GM23338 (cell line): Measurements from ENCODE around the gene MARCHF3. TPM values are rescaled to one million over a fixed set of nuclear protein-coding genes. Genes with fewer than 3 reads are reported as not detected.

Source experiments
- ATAC-seq: fragments of 200-7000 bp; cut with Tn5 transposase; 3 replicates; pipeline ENCODE4 v1.9.1; 2020
- DNase-seq: peaks from one replicate; pipeline ENCODE4 v3.0.0-alpha.2; 2015; ENCODE audit warnings: low spot score
- H2AFZ ChIP-seq: fragments of 200-600 bp; sonication (generic); 2 replicates; pipeline ENCODE4 v1.8.0; 2016; ENCODE audit warnings: antibody characterized with exemption, mild to moderate bottlenecking, moderate library complexity
- H3F3A ChIP-seq: fragments of 200-600 bp; sonication (generic); replicated peaks from 2 replicates; pipeline ENCODE4 v1.8.0; 2017; ENCODE audit warnings: antibody characterized with exemption, mixed run types, low read depth
- H3K27ac ChIP-seq: fragments of 200-600 bp; sonication (generic); 2 replicates; pipeline ENCODE4 v1.6.1; 2016; ENCODE audit warnings: low read depth
- H3K27me3 ChIP-seq: fragments of 200-600 bp; sonication (generic); 2 replicates; pipeline ENCODE4 v1.8.0; 2016; ENCODE audit warnings: mild to moderate bottlenecking, mixed run types, moderate library complexity; ENCODE audit not compliant: insufficient read depth
- H3K36me3 ChIP-seq: fragments of 200-600 bp; sonication (generic); 2 replicates; pipeline ENCODE4 v1.8.0; 2016; ENCODE audit warnings: mild to moderate bottlenecking; ENCODE audit not compliant: insufficient read depth
- H3K4me1 ChIP-seq: fragments of 200-600 bp; sonication (generic); 2 replicates; pipeline ENCODE4 v1.8.0; 2016; ENCODE audit warnings: mild to moderate bottlenecking, moderate library complexity; ENCODE audit not compliant: insufficient read depth
- H3K4me2 ChIP-seq: fragments of 200-600 bp; sonication (generic); 2 replicates; pipeline ENCODE4 v1.7.1; 2017; ENCODE audit warnings: mixed run types
- H3K4me3 ChIP-seq: fragments of 200-600 bp; sonication (generic); 2 replicates; pipeline ENCODE4 v1.6.1; 2016; ENCODE audit warnings: mixed run types
- H3K79me2 ChIP-seq: fragments of 200-600 bp; sonication (generic); replicated peaks from 2 replicates; pipeline ENCODE4 v1.8.0; 2017; ENCODE audit warnings: mild to moderate bottlenecking; ENCODE audit not compliant: insufficient read depth
- H3K9me2 ChIP-seq: fragments of 200-600 bp; sonication (generic); 2 replicates; pipeline ENCODE4 v1.8.0; 2017; ENCODE audit not compliant: insufficient read depth
- H4K20me1 ChIP-seq: fragments of 200-600 bp; sonication (generic); replicated peaks from 2 replicates; pipeline ENCODE4 v1.8.0; 2017; ENCODE audit warnings: mild to moderate bottlenecking; ENCODE audit not compliant: insufficient read depth
- H3K27ac Mint-ChIP-seq: 2 replicates; pipeline ENCODE4 v1.8.0; 2020; ENCODE audit warnings: inconsistent platforms, mild to moderate bottlenecking, moderate library complexity, mixed read lengths
- H3K27me3 Mint-ChIP-seq: 3 replicates; pipeline ENCODE4 v1.8.0; 2022; ENCODE audit warnings: low read depth, mild to moderate bottlenecking, moderate library complexity, mixed read lengths, inconsistent platforms; ENCODE audit not compliant: insufficient read depth, poor library complexity
- H3K36me3 Mint-ChIP-seq: 3 replicates; pipeline ENCODE4 v1.8.0; 2021; ENCODE audit warnings: low read depth, mild to moderate bottlenecking, inconsistent platforms, moderate library complexity, mixed read lengths
- H3K4me1 Mint-ChIP-seq: 3 replicates; pipeline ENCODE4 v1.8.0; 2020; ENCODE audit warnings: mild to moderate bottlenecking, inconsistent platforms, mixed read lengths
- H3K4me3 Mint-ChIP-seq: 3 replicates; pipeline ENCODE4 v1.8.0; 2021; ENCODE audit warnings: moderate library complexity, mild to moderate bottlenecking, inconsistent platforms, mixed read lengths
- H3K9me3 Mint-ChIP-seq: 3 replicates; pipeline ENCODE4 v1.8.0; 2020; ENCODE audit warnings: moderate library complexity, mild to moderate bottlenecking, inconsistent platforms, mixed read lengths
- CREB1 ChIP-seq: fragments of 250-450 bp; sonication (Bioruptor Pico); IDR thresholded peaks from 2 replicates; pipeline ENCODE4 v1.5.0; 2020; ENCODE audit warnings: low read depth, mild to moderate bottlenecking, moderate library complexity
- EZH2 ChIP-seq: fragments of 200-600 bp; sonication (generic); IDR thresholded peaks from one replicate; pipeline ENCODE4 v1.8.0; 2017; ENCODE audit warnings: antibody characterized with exemption, mild to moderate bottlenecking, low read depth; ENCODE audit not compliant: unreplicated experiment
- NANOG ChIP-seq: IDR thresholded peaks from 2 replicates; pipeline ENCODE4 v1.6.1; 2016; ENCODE audit warnings: antibody characterized with exemption, borderline replicate concordance
- POLR2AphosphoS5 ChIP-seq: IDR thresholded peaks from 2 replicates; pipeline ENCODE4 v1.6.1; 2016; ENCODE audit warnings: antibody characterized with exemption, low read depth
- STAT1 ChIP-seq: IDR thresholded peaks from one replicate; pipeline ENCODE4 v1.6.1; 2016; ENCODE audit warnings: antibody characterized with exemption; ENCODE audit not compliant: unreplicated experiment
- ZNF114 ChIP-seq: fragments of 250-450 bp; sonication (Bioruptor Pico); IDR thresholded peaks from 2 replicates; pipeline ENCODE4 v1.5.0; 2020; ENCODE audit warnings: mild to moderate bottlenecking, moderate library complexity
- ZNF331 ChIP-seq: fragments of 250-450 bp; sonication (Bioruptor Pico); IDR thresholded peaks from 2 replicates; pipeline ENCODE4 v1.5.0; 2020; ENCODE audit warnings: low read depth, mild to moderate bottlenecking, moderate library complexity
- polyA plus RNA-seq: library from polyadenylated mRNA; unstranded; fragments of >200 nt; fragmentation: Nextera tagmentation; extraction: Ambion mirVana; gene quantifications from 2 replicates; pipeline ENCODE4 v1.2.1, GENCODE V29; 2016
- total RNA-seq: library from RNA; depleted of rRNA; stranded (reverse); fragments of >200 nt; shearing (Covaris generic); gene quantifications from 2 replicates; pipeline ENCODE4 v1.2.3, GENCODE V29; 2014
- TF ChIP-seq, protein P1 (sequence below): fragments of 250-450 bp; sonication (Bioruptor Pico); IDR thresholded peaks from 2 replicates; pipeline ENCODE4 v1.5.0; 2020; ENCODE audit warnings: mild to moderate bottlenecking, moderate library complexity
- TF ChIP-seq, protein P2 (sequence below): IDR thresholded peaks from 2 replicates; pipeline ENCODE4 v1.6.1; 2016; ENCODE audit warnings: antibody characterized with exemption

Gene MARCHF3
- total and polyA plus RNA-seq, 2 experiments from 2014 or later: 7.0 to 12.7 TPM

GRCh38 chr5:127063257-127063913 is 33.0 kb upstream of the MARCHF3 start (continued):
- TF ChIP-seq, protein P1, sequence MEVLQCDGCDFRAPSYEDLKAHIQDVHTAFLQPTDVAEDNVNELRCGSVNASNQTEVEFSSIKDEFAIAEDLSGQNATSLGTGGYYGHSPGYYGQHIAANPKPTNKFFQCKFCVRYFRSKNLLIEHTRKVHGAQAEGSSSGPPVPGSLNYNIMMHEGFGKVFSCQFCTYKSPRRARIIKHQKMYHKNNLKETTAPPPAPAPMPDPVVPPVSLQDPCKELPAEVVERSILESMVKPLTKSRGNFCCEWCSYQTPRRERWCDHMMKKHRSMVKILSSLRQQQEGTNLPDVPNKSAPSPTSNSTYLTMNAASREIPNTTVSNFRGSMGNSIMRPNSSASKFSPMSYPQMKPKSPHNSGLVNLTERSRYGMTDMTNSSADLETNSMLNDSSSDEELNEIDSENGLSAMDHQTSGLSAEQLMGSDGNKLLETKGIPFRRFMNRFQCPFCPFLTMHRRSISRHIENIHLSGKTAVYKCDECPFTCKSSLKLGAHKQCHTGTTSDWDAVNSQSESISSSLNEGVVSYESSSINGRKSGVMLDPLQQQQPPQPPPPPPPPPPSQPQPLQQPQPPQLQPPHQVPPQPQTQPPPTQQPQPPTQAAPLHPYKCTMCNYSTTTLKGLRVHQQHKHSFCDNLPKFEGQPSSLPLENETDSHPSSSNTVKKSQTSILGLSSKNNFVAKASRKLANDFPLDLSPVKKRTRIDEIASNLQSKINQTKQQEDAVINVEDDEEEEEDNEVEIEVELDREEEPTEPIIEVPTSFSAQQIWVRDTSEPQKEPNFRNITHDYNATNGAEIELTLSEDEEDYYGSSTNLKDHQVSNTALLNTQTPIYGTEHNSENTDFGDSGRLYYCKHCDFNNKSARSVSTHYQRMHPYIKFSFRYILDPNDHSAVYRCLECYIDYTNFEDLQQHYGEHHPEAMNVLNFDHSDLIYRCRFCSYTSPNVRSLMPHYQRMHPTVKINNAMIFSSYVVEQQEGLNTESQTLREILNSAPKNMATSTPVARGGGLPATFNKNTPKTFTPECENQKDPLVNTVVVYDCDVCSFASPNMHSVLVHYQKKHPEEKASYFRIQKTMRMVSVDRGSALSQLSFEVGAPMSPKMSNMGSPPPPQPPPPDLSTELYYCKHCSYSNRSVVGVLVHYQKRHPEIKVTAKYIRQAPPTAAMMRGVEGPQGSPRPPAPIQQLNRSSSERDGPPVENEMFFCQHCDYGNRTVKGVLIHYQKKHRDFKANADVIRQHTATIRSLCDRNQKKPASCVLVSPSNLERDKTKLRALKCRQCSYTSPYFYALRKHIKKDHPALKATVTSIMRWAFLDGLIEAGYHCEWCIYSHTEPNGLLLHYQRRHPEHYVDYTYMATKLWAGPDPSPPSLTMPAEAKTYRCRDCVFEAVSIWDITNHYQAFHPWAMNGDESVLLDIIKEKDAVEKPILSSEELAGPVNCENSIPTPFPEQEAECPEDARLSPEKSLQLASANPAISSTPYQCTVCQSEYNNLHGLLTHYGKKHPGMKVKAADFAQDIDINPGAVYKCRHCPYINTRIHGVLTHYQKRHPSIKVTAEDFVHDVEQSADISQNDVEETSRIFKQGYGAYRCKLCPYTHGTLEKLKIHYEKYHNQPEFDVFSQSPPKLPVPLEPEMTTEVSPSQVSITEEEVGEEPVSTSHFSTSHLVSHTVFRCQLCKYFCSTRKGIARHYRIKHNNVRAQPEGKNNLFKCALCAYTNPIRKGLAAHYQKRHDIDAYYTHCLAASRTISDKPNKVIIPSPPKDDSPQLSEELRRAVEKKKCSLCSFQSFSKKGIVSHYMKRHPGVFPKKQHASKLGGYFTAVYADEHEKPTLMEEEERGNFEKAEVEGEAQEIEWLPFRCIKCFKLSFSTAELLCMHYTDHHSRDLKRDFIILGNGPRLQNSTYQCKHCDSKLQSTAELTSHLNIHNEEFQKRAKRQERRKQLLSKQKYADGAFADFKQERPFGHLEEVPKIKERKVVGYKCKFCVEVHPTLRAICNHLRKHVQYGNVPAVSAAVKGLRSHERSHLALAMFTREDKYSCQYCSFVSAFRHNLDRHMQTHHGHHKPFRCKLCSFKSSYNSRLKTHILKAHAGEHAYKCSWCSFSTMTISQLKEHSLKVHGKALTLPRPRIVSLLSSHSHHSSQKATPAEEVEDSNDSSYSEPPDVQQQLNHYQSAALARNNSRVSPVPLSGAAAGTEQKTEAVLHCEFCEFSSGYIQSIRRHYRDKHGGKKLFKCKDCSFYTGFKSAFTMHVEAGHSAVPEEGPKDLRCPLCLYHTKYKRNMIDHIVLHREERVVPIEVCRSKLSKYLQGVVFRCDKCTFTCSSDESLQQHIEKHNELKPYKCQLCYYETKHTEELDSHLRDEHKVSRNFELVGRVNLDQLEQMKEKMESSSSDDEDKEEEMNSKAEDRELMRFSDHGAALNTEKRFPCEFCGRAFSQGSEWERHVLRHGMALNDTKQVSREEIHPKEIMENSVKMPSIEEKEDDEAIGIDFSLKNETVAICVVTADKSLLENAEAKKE (CRISPR knock-in tag): no peak
- TF ChIP-seq ZNF114 (CRISPR knock-in tag) (no peak), POLR2AphosphoS5 (no peak)

- Histone ChIP-seq H3F3A (no peaks in the 10 kb centered on the region), H3K27me3 (no peaks in the 10 kb centered on the region), H4K20me1 (no peaks in the 10 kb centered on the region), H2AFZ (no peak overlapping the region), H3K4me2 (no peak overlapping the region), H3K36me3 (no peaks in the 10 kb centered on the region), H3K27ac (no peak overlapping the region), H3K79me2 (no peaks in the 10 kb centered on the region), H3K4me3 (no peak overlapping the region), H3K9me2 (no peaks in the 10 kb centered on the region), H3K4me1 (peaks cover 10% of the 10 kb centered on the region; the same call in 1 of the 2 replicates)
- H3K4me1 Mint-ChIP-seq: peaks cover 10% of the 10 kb centered on the region; the same call in 2 of the 3 replicates
- H3K27ac Mint-ChIP-seq: no peak overlapping the region
- no peaks in the 10 kb centered on the region for H3K27me3 Mint-ChIP-seq
- H3K9me3 Mint-ChIP-seq: no peaks in the 10 kb centered on the region
- no peak for DNase-seq
- no peaks in the 10 kb centered on the region for H3K36me3 Mint-ChIP-seq
- no peak for ATAC-seq
- H3K4me3 Mint-ChIP-seq: no peak overlapping the region
- TF ChIP-seq POLR2AphosphoS5: no peak
- no peak for TF ChIP-seq ZNF331 (CRISPR knock-in tag)
- TF ChIP-seq STAT1: no peak
- no peak for TF ChIP-seq NANOG
- TF ChIP-seq, protein P2, sequence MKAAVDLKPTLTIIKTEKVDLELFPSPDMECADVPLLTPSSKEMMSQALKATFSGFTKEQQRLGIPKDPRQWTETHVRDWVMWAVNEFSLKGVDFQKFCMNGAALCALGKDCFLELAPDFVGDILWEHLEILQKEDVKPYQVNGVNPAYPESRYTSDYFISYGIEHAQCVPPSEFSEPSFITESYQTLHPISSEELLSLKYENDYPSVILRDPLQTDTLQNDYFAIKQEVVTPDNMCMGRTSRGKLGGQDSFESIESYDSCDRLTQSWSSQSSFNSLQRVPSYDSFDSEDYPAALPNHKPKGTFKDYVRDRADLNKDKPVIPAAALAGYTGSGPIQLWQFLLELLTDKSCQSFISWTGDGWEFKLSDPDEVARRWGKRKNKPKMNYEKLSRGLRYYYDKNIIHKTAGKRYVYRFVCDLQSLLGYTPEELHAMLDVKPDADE: no peak
- TF ChIP-seq CREB1 (CRISPR knock-in tag): no peak
- TF ChIP-seq EZH2: no peak
Observed at GRCh38 chr5:127061956-127062355, 31.6 kb upstream of the MARCHF3 start.
